ENCODE results near the gene TANC2. TPM values are rescaled to one million over a fixed set of nuclear protein-coding genes. Genes with fewer than 3 reads are reported as not detected.

TANC2 gene
- total RNA-seq (2014; rRNA removed; shearing (Covaris generic)): 2.3 and 7.7 TPM in 2 replicates

- DNase-seq (ENCODE audit: low read depth in 1 of 2, low spot score in 2 of 2): peak; percentile 89
- Histone ChIP-seq H3K4me3 (peak within 1 kb of the TSS; percentile 92), H3K4me1 (replicated peaks) (peaks cover 36% of the 10 kb centered on the region), H3K27ac (peak within 1 kb of the TSS; percentile 76), H3K27me3 (replicated peaks) (no peaks in the 10 kb centered on the region), H3K9me3 (replicated peaks) (no peaks in the 10 kb centered on the region), H3K36me3 (peaks cover 3% of the 10 kb centered on the region; the same call in 1 of the 2 replicates)
These were observed at the start of gene TANC2 for GRCh38 chr17:62965686-62966425. TANC2 (plus strand) TSS chr17:62966235; CDS start chr17:63009560, 43,325 bp downstream.

- no peaks in the 10 kb centered on the region for H3K9me3 ChIP-seq (replicated peaks)
- no peak overlapping the region for H3K27ac ChIP-seq
- H3K4me3 ChIP-seq: no peak overlapping the region
- DNase-seq (ENCODE audit: low read depth in 1 of 2, low spot score in 2 of 2): no peak
- H3K36me3 ChIP-seq: no peaks in the 10 kb centered on the region
- no peaks in the 10 kb centered on the region for H3K4me1 ChIP-seq (replicated peaks)
- no peaks in the 10 kb centered on the region for H3K27me3 ChIP-seq (replicated peaks)
These were observed 49.1 kb upstream of the TANC2 start for GRCh38 chr17:62916684-62917571.

GRCh38 chr17:62919388-62919787 lies 46.6 kb upstream of the TANC2 start:
- no peak for DNase-seq (ENCODE audit: low read depth in 1 of 2, low spot score in 2 of 2)
- no peaks in the 10 kb centered on the region; the same call in 1 of the 2 replicates for H3K27me3 ChIP-seq (replicated peaks)
- no peaks in the 10 kb centered on the region for H3K4me1 ChIP-seq (replicated peaks)
- no peak overlapping the region for H3K27ac ChIP-seq
- H3K36me3 ChIP-seq: no peaks in the 10 kb centered on the region
- no peaks in the 10 kb centered on the region for H3K9me3 ChIP-seq (replicated peaks)
- H3K4me3 ChIP-seq: no peak overlapping the region

- Histone ChIP-seq H3K36me3 (no peaks in the 10 kb centered on the region), H3K4me3 (no peak overlapping the region), H3K27ac (no peak overlapping the region), H3K9me3 (replicated peaks) (no peaks in the 10 kb centered on the region), H3K27me3 (replicated peaks) (no peaks in the 10 kb centered on the region; the same call in 1 of the 2 replicates), H3K4me1 (replicated peaks) (no peaks in the 10 kb centered on the region)
- DNase-seq (ENCODE audit: low read depth in 1 of 2, low spot score in 2 of 2): no peak
These were observed 45.7 kb upstream of the TANC2 start for GRCh38 chr17:62920300-62920699.

GRCh38 chr17:62921817-62922216 lies 44.2 kb upstream of the TANC2 start:
- H3K4me3 ChIP-seq: no peak overlapping the region
- no peak overlapping the region for H3K27ac ChIP-seq
- H3K36me3 ChIP-seq: no peaks in the 10 kb centered on the region
- H3K4me1 ChIP-seq (replicated peaks): no peaks in the 10 kb centered on the region
- no peaks in the 10 kb centered on the region; the same call in 1 of the 2 replicates for H3K27me3 ChIP-seq (replicated peaks)
- DNase-seq (ENCODE audit: low read depth in 1 of 2, low spot score in 2 of 2): no peak
- H3K9me3 ChIP-seq (replicated peaks): no peaks in the 10 kb centered on the region

- Histone ChIP-seq H3K27me3 (replicated peaks) (no peaks in the 10 kb centered on the region; the same call in 1 of the 2 replicates), H3K9me3 (replicated peaks) (no peaks in the 10 kb centered on the region), H3K4me3 (no peak overlapping the region), H3K27ac (no peak overlapping the region), H3K4me1 (replicated peaks) (no peaks in the 10 kb centered on the region), H3K36me3 (no peaks in the 10 kb centered on the region)
- DNase-seq (ENCODE audit: low read depth in 1 of 2, low spot score in 2 of 2): no peak
These were observed 42.5 kb upstream of the TANC2 start for GRCh38 chr17:62923258-62924150.

- peaks cover 4% of the 10 kb centered on the region; the same call in 1 of the 2 replicates for H3K27me3 ChIP-seq (replicated peaks)
- no peak overlapping the region for H3K27ac ChIP-seq
- H3K4me1 ChIP-seq (replicated peaks): no peaks in the 10 kb centered on the region
- no peak for DNase-seq (ENCODE audit: low read depth in 1 of 2, low spot score in 2 of 2)
- H3K36me3 ChIP-seq: no peaks in the 10 kb centered on the region
- H3K4me3 ChIP-seq: no peak overlapping the region
- no peaks in the 10 kb centered on the region for H3K9me3 ChIP-seq (replicated peaks)
These were observed 40.7 kb upstream of the TANC2 start for GRCh38 chr17:62925267-62925836.

GRCh38 chr17:62927083-62927482 lies 39.0 kb upstream of the TANC2 start:
- DNase-seq (ENCODE audit: low read depth in 1 of 2, low spot score in 2 of 2): no peak
- Histone ChIP-seq H3K27me3 (replicated peaks) (peaks cover 4% of the 10 kb centered on the region; the same call in 1 of the 2 replicates), H3K4me1 (replicated peaks) (no peaks in the 10 kb centered on the region), H3K36me3 (no peaks in the 10 kb centered on the region), H3K27ac (no peak overlapping the region), H3K9me3 (replicated peaks) (no peaks in the 10 kb centered on the region), H3K4me3 (no peak overlapping the region)

- Histone ChIP-seq H3K27ac (no peak overlapping the region), H3K9me3 (replicated peaks) (no peaks in the 10 kb centered on the region), H3K4me3 (no peak overlapping the region), H3K4me1 (replicated peaks) (no peaks in the 10 kb centered on the region), H3K36me3 (no peaks in the 10 kb centered on the region), H3K27me3 (replicated peaks) (peaks cover 4% of the 10 kb centered on the region; the same call in 1 of the 2 replicates)
- DNase-seq (ENCODE audit: low read depth in 1 of 2, low spot score in 2 of 2): no peak
These were observed 36.7 kb upstream of the TANC2 start for GRCh38 chr17:62929320-62929719.

GRCh38 chr17:62931101-62931500 lies 34.9 kb upstream of the TANC2 start:
- H3K9me3 ChIP-seq (replicated peaks): no peaks in the 10 kb centered on the region
- H3K4me3 ChIP-seq: no peak overlapping the region
- H3K4me1 ChIP-seq (replicated peaks): no peaks in the 10 kb centered on the region
- H3K27ac ChIP-seq: no peak overlapping the region
- H3K27me3 ChIP-seq (replicated peaks): peaks cover 4% of the 10 kb centered on the region; the same call in 1 of the 2 replicates
- no peaks in the 10 kb centered on the region for H3K36me3 ChIP-seq
- DNase-seq (ENCODE audit: low read depth in 1 of 2, low spot score in 2 of 2): no peak

- no peaks in the 10 kb centered on the region for H3K9me3 ChIP-seq (replicated peaks)
- H3K27ac ChIP-seq: no peak overlapping the region
- no peaks in the 10 kb centered on the region for H3K36me3 ChIP-seq
- H3K4me3 ChIP-seq: no peak overlapping the region
- DNase-seq (ENCODE audit: low read depth in 1 of 2, low spot score in 2 of 2): no peak
- peaks cover 4% of the 10 kb centered on the region; the same call in 1 of the 2 replicates for H3K27me3 ChIP-seq (replicated peaks)
- H3K4me1 ChIP-seq (replicated peaks): no peaks in the 10 kb centered on the region
These were observed 32.3 kb upstream of the TANC2 start for GRCh38 chr17:62933501-62934385.

GRCh38 chr17:62935098-62935497 lies 30.9 kb upstream of the TANC2 start:
- H3K36me3 ChIP-seq: no peaks in the 10 kb centered on the region
- no peak overlapping the region for H3K4me3 ChIP-seq
- H3K27me3 ChIP-seq (replicated peaks): no peaks in the 10 kb centered on the region
- H3K27ac ChIP-seq: no peak overlapping the region
- DNase-seq (ENCODE audit: low read depth in 1 of 2, low spot score in 2 of 2): no peak
- H3K9me3 ChIP-seq (replicated peaks): no peaks in the 10 kb centered on the region
- H3K4me1 ChIP-seq (replicated peaks): no peaks in the 10 kb centered on the region

Measured in SJSA1 (cell line).